Dedifferentiated amniotic fluid mesenchymal stem cell (primary cell): Measurements from ENCODE around the gene GGT7.
"Not testable (repeated sequence)": the region's sequence is repeated elsewhere in the genome, so short reads cannot be mapped to it uniquely, and the experiment has no call there.

ENCODE experiments used
- DNase-seq: peaks from one replicate; pipeline ENCODE4 v3.0.0-alpha.2; 2016; ENCODE audit errors: extremely low spot score

GGT7 gene

GRCh38 chr20:34848597-34848996, 24.1 kb downstream of the GGT7 start:
- no peak for DNase-seq

GRCh38 chr20:34843421-34843820, 29.2 kb downstream of the GGT7 start:
- DNase-seq = no peak

GRCh38 chr20:34842143-34842542, 30.5 kb downstream of the GGT7 start:
- no peak for DNase-seq

- DNase-seq = peak; percentile 76
Measured at GRCh38 chr20:34834459-34834893, 38.2 kb downstream of the GGT7 start.

- DNase-seq = no peak
Measured at GRCh38 chr20:34831936-34832335, 40.7 kb downstream of the GGT7 start.

- no peak for DNase-seq
Measured at GRCh38 chr20:34829191-34829590, 43.5 kb downstream of the GGT7 start.

- DNase-seq = peak; percentile 61
Measured at GRCh38 chr20:34825530-34826362, 46.9 kb downstream of the GGT7 start, which contains the start of gene NCOA6. Gene NCOA6, minus strand, starts transcription at chr20:34825651. Its CDS starts 43,296 bp downstream, at chr20:34782355.

- DNase-seq = peak; percentile 26
Measured at GRCh38 chr20:34824806-34825529, 47.7 kb downstream of the GGT7 start.

- peak; percentile 15 for DNase-seq
Measured at GRCh38 chr20:34824452-34824805, 48.2 kb downstream of the GGT7 start.

- no peak for DNase-seq
Measured at GRCh38 chr20:34824026-34824425, 48.6 kb downstream of the GGT7 start.

GRCh38 chr20:34820805-34821578, 51.7 kb downstream of the GGT7 start:
- DNase-seq = no peak

- DNase-seq = no peak
Measured at GRCh38 chr20:34817801-34818200, 54.9 kb downstream of the GGT7 start.

GRCh38 chr20:34817072-34817471, 55.6 kb downstream of the GGT7 start:
- DNase-seq = no peak

- no peak for DNase-seq
Measured at GRCh38 chr20:34815636-34816035, 57.0 kb downstream of the GGT7 start.

- no peak for DNase-seq
Measured at GRCh38 chr20:34808583-34808982, 64.1 kb downstream of the GGT7 start.

- DNase-seq = not testable (repeated sequence)
Measured at GRCh38 chr20:34807944-34808465, 64.7 kb downstream of the GGT7 start.

- no peak for DNase-seq
Measured at GRCh38 chr20:34806255-34806654, 66.4 kb downstream of the GGT7 start.

- DNase-seq = no peak
Measured at GRCh38 chr20:34798871-34799270, 73.8 kb downstream of the GGT7 start.

- DNase-seq = no peak
Measured at GRCh38 chr20:34798328-34798727, 74.3 kb downstream of the GGT7 start.

GRCh38 chr20:34797012-34797995, 75.4 kb downstream of the GGT7 start:
- no peak for DNase-seq
